HL-60 (cell line): Measurements from ENCODE around the gene TBCC.

ENCODE experiments used
- CTCF ChIP-seq: IDR thresholded peaks from one replicate; pipeline ENCODE4 v1.5.1; 2011; ENCODE audit warnings: low read length, control low read depth, inconsistent platforms; ENCODE audit not compliant: insufficient read depth
- POLR2AphosphoS5 ChIP-seq: IDR thresholded peaks from 2 replicates; pipeline ENCODE4 v1.6.1; 2012; ENCODE audit warnings: low read depth
- REST ChIP-seq: IDR thresholded peaks from 2 replicates; pipeline ENCODE4 v1.6.1; 2012; ENCODE audit warnings: low read depth; ENCODE audit not compliant: insufficient replicate concordance

- TF ChIP-seq CTCF (no peak), POLR2AphosphoS5 (no peak), REST (no peak)
These were observed 5.2 kb upstream of the TBCC start for GRCh38 chr6:42751055-42751454.
